HepG2 (cell line): ENCODE results near the gene NTM. TPM values are rescaled to one million over a fixed set of nuclear protein-coding genes. Genes with fewer than 3 reads are reported as not detected.

ENCODE experiments used
- ATAC-seq: fragments of 200-7000 bp; cut with Tn5 transposase; 3 replicates; pipeline ENCODE4 v1.9.1; 2020; ENCODE audit warnings: mild to moderate bottlenecking, moderate library complexity
- BruUV-seq: library from RNA; stranded (reverse); fragments of 400-500 nt; replicated peaks from 2 replicates; lab custom pipeline; 2021; lab: Mats Ljungman, UMichigan
- CTCF ChIA-PET: fragments of 300-600 bp; formaldehyde crosslinking; extraction: SDS; loops from one replicate; lab custom pipeline; 2021; ENCODE audit warnings: low total read pairs, inconsistent platforms, low intra/inter-chr PET ratio; lab: Yijun Ruan, JAX
- POLR2A ChIA-PET: fragments of 350-600 bp; sonication (Branson Sonifier 250); formaldehyde crosslinking; loops from one replicate; lab custom pipeline; 2020; ENCODE audit warnings: antibody characterized with exemption, inconsistent platforms; lab: Yijun Ruan, JAX
- DNase-seq: peaks from one replicate; pipeline ENCODE4 v3.0.0-alpha.2; 2015; ENCODE audit warnings: low spot score
- FAIRE-seq: peaks from 3 replicates; lab custom pipeline; 2011; peaks lifted over from hg19 to GRCh38; lab: Jason Lieb, UNC
- H2AFZ ChIP-seq: one replicate; pipeline ENCODE4 v1.6.1; 2011; ENCODE audit warnings: low read length, inconsistent platforms
- H3K27ac ChIP-seq: fragments of 300-600 bp; 3 replicates; pipeline ENCODE4 v1.8.0; 2011; ENCODE audit warnings: mixed run types, mild to moderate bottlenecking, mixed read lengths, low read length, inconsistent platforms; ENCODE audit not compliant: insufficient read depth; ENCODE audit errors: extremely low read length
- H3K27me3 ChIP-seq, 2 experiments: fragments of 200-600 bp in 1 of 2; 2 replicates in 1 of 2; 3 replicates in 1 of 2; pipeline versions ENCODE4 v1.6.0 to v1.8.0; 2011; ENCODE audit warnings: low read length in 2 of 2, mild to moderate bottlenecking in 2 of 2, moderate library complexity in 2 of 2, inconsistent platforms in 1 of 2; ENCODE audit not compliant: insufficient read depth in 2 of 2, control insufficient read depth in 1 of 2
- H3K36me3 ChIP-seq, 2 experiments: fragments of 200-600 bp in 1 of 2; replicated peaks in 1 of 2; 2 replicates in 1 of 2; 3 replicates in 1 of 2; pipeline versions ENCODE4 v1.5.1 to v1.8.0; 2011; ENCODE audit warnings: low read length in 2 of 2, inconsistent platforms in 1 of 2; ENCODE audit not compliant: insufficient read depth in 2 of 2, control insufficient read depth in 1 of 2
- H3K4me1 ChIP-seq: 2 replicates; pipeline ENCODE4 v1.5.1; 2012; ENCODE audit warnings: low read length, inconsistent platforms; ENCODE audit not compliant: insufficient read depth
- H3K4me2 ChIP-seq: 2 replicates; pipeline ENCODE4 v1.6.0; 2011; ENCODE audit warnings: low read depth, low read length, inconsistent platforms
- H3K4me3 ChIP-seq, 3 experiments: fragments of 200-600 bp in 1 of 3; sonication (generic), shearing (Covaris generic) in 1 of 3; replicated peaks in 1 of 3; 2 replicates each; pipeline ENCODE4 v1.5.1; 2011 to 2016; ENCODE audit warnings: low read length in 3 of 3, inconsistent platforms in 2 of 3, low read depth in 2 of 3, mild to moderate bottlenecking in 2 of 3, control low read depth in 1 of 3, mixed read lengths in 1 of 3; ENCODE audit not compliant: insufficient read depth in 1 of 3
- H3K79me2 ChIP-seq: one replicate; pipeline ENCODE4 v1.6.1; 2011; ENCODE audit warnings: low read length, inconsistent platforms; ENCODE audit not compliant: insufficient read depth
- H3K9ac ChIP-seq: 2 replicates; pipeline ENCODE4 v1.6.0; 2011; ENCODE audit warnings: mild to moderate bottlenecking, low read depth, low read length, inconsistent platforms; ENCODE audit not compliant: insufficient read depth
- H3K9me3 ChIP-seq: 2 replicates; pipeline ENCODE4 v1.5.1; 2012; ENCODE audit warnings: mild to moderate bottlenecking, low read length
- H4K20me1 ChIP-seq: 2 replicates; pipeline ENCODE4 v1.6.0; 2011; ENCODE audit warnings: inconsistent platforms, mild to moderate bottlenecking, low read length, moderate library complexity; ENCODE audit not compliant: insufficient read depth
- AGO1 ChIP-seq: fragments of 200-400 bp; formaldehyde crosslinking; IDR thresholded peaks from 2 replicates; pipeline ENCODE4 v1.6.1; 2017; ENCODE audit warnings: mild to moderate bottlenecking, low read depth, low read length, moderate library complexity; ENCODE audit not compliant: poor library complexity, severe bottlenecking
- CHD4 ChIP-seq: fragments of 200-600 bp; sonication (generic); IDR thresholded peaks from 2 replicates; pipeline ENCODE4 v1.7.0; 2017; ENCODE audit warnings: mild to moderate bottlenecking, low read length, borderline replicate concordance
- FOXK1 ChIP-seq: sonication (generic); formaldehyde crosslinking; IDR thresholded peaks from 2 replicates; pipeline ENCODE4 v1.4.0; 2020; ENCODE audit warnings: low read depth, missing genetic modification reagents, borderline replicate concordance
- JDP2 ChIP-seq: sonication (generic); formaldehyde crosslinking; IDR thresholded peaks from 2 replicates; pipeline ENCODE4 v1.8.1; 2022; ENCODE audit warnings: missing genetic modification reagents, borderline replicate concordance
- MBD4 ChIP-seq: IDR thresholded peaks from 2 replicates; pipeline ENCODE4 v1.6.1; 2012; ENCODE audit warnings: low read length, inconsistent platforms, borderline replicate concordance
- NR2C2 ChIP-seq: sonication (generic); formaldehyde crosslinking; IDR thresholded peaks from 2 replicates; pipeline ENCODE4 v1.4.0; 2020; ENCODE audit warnings: missing genetic modification reagents, mild to moderate bottlenecking, moderate library complexity, borderline replicate concordance
- RARG ChIP-seq: sonication (generic); formaldehyde crosslinking; IDR thresholded peaks from 2 replicates; pipeline ENCODE4 v1.4.0; 2020; ENCODE audit warnings: low read depth, mild to moderate bottlenecking, missing genetic modification reagents
- RXRA ChIP-seq: sonication (generic); formaldehyde crosslinking; IDR thresholded peaks from 2 replicates; pipeline ENCODE4 v1.5.1; 2020; ENCODE audit warnings: missing genetic modification reagents
- SAP130 ChIP-seq: IDR thresholded peaks from 2 replicates; pipeline ENCODE4 v1.6.1; 2016; ENCODE audit warnings: low read depth
- STAT5B ChIP-seq: sonication (generic); formaldehyde crosslinking; IDR thresholded peaks from 2 replicates; pipeline ENCODE4 v1.4.0; 2020; ENCODE audit warnings: missing genetic modification reagents
- TAF1 ChIP-seq: sonication (generic); formaldehyde crosslinking; IDR thresholded peaks from 2 replicates; pipeline ENCODE4 v1.4.0; 2020; ENCODE audit warnings: missing genetic modification reagents
- TAF15 ChIP-seq: fragments of 200-400 bp; formaldehyde crosslinking; IDR thresholded peaks from one replicate; pipeline ENCODE4 v1.6.1; 2018; ENCODE audit warnings: mild to moderate bottlenecking, low read depth, low read length; ENCODE audit not compliant: poor library complexity, severe bottlenecking
- TSC22D2 ChIP-seq: sonication (generic); formaldehyde crosslinking; IDR thresholded peaks from 2 replicates; pipeline ENCODE4 v1.5.1; 2020; ENCODE audit warnings: missing genetic modification reagents, mild to moderate bottlenecking, borderline replicate concordance
- ZMAT3 ChIP-seq: sonication (generic); formaldehyde crosslinking; conservative IDR thresholded peaks from 2 replicates; pipeline ENCODE4 v1.7.0; 2021; ENCODE audit warnings: missing genetic modification reagents
- ZNF615 ChIP-seq: sonication (generic); formaldehyde crosslinking; IDR thresholded peaks from 2 replicates; pipeline ENCODE4 v1.5.0; 2020; ENCODE audit warnings: mild to moderate bottlenecking, missing genetic modification reagents, borderline replicate concordance
- ZSCAN30 ChIP-seq: sonication (generic); formaldehyde crosslinking; IDR thresholded peaks from 2 replicates; pipeline ENCODE4 v1.5.0; 2020; ENCODE audit warnings: mild to moderate bottlenecking, missing genetic modification reagents
- WGBS: methylation state at CpG from one replicate; pipeline ENCODE4 v1.1.6; 2017; ENCODE audit warnings: low lambda C conversion rate; 5-methylcytosine and 5-hydroxymethylcytosine counted together
- in situ Hi-C: cut with HindIII; loops from 2 replicates; pipeline ENCODE4 v1.10.0; 2017; ENCODE audit warnings: low pct_unique_long_range_greater_than_20kb; ENCODE audit not compliant: extremely low pct_ligation_motif_present
- intact Hi-C: fragments of 100-400 bp; cut with micrococcal nuclease; formaldehyde crosslinking; loops from one replicate; pipeline ENCODE4 v1.10.0; 2022; ENCODE audit not compliant: unreplicated experiment
- polyA plus RNA-seq, 8 experiments: library from polyadenylated mRNA; depleted of rRNA in 3 of 8; stranded (reverse) in 7 of 8; unstranded in 1 of 8; fragments of >200 nt; fragmentation: Illumina TruSeq in 4 of 8; extraction: Trizol in 4 of 8; gene quantifications; 2 replicates each; pipeline versions ENCODE4 v1.2.1 to v1.2.3, GENCODE V29; 2011 to 2016; ENCODE audit warnings: low read depth in 4 of 8, missing spikeins in 1 of 8, mixed read lengths in 1 of 8; ENCODE audit not compliant: insufficient read depth in 1 of 8
- total RNA-seq, 5 experiments: library from RNA; depleted of rRNA; stranded (reverse); fragments of >200 nt; fragmentation: Illumina TruSeq; extraction: Trizol; gene quantifications; 2 replicates each; pipeline ENCODE4 v1.2.3, GENCODE V29; 2016; ENCODE audit warnings: low read depth in 1 of 5
- TF ChIP-seq, protein P1 (sequence below): sonication (generic); formaldehyde crosslinking; IDR thresholded peaks from 2 replicates; pipeline ENCODE4 v1.9.0; 2021; ENCODE audit warnings: missing genetic modification reagents, borderline replicate concordance
- TF ChIP-seq, protein P2 (sequence below): sonication (generic); formaldehyde crosslinking; IDR thresholded peaks from 2 replicates; pipeline ENCODE4 v1.4.0; 2020; ENCODE audit warnings: mild to moderate bottlenecking, missing genetic modification reagents
- TF ChIP-seq, protein P3 (sequence below): sonication (generic); formaldehyde crosslinking; IDR thresholded peaks from 2 replicates; pipeline ENCODE4 v1.4.0; 2020; ENCODE audit warnings: mild to moderate bottlenecking, missing genetic modification reagents

NTM gene
- total and polyA plus RNA-seq, 2 of the 13 experiments (the other 11 are each of a cell fraction or from before 2014, with no cell fraction given), result not detected

DNA sequence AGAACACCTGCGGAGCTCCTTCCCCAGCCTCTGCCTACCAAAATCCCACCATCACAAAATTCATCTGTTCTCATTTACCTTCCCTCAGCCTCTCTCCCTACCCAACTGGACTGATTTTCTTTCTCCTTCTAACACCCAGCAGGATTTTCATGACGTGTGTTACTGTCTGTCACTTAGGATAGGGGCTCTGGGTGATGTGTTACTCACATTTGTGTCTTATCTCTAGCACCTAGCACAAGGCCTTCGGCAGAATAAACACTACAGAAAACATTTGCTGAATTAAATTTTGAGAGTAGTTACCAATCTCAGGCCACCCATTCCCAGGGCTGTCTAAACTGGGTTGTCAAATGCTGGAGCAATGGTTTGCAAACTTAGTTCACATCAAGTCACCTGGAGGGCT lies 88.0 kb downstream of the NTM start (continued):
- TF ChIP-seq, protein P1, sequence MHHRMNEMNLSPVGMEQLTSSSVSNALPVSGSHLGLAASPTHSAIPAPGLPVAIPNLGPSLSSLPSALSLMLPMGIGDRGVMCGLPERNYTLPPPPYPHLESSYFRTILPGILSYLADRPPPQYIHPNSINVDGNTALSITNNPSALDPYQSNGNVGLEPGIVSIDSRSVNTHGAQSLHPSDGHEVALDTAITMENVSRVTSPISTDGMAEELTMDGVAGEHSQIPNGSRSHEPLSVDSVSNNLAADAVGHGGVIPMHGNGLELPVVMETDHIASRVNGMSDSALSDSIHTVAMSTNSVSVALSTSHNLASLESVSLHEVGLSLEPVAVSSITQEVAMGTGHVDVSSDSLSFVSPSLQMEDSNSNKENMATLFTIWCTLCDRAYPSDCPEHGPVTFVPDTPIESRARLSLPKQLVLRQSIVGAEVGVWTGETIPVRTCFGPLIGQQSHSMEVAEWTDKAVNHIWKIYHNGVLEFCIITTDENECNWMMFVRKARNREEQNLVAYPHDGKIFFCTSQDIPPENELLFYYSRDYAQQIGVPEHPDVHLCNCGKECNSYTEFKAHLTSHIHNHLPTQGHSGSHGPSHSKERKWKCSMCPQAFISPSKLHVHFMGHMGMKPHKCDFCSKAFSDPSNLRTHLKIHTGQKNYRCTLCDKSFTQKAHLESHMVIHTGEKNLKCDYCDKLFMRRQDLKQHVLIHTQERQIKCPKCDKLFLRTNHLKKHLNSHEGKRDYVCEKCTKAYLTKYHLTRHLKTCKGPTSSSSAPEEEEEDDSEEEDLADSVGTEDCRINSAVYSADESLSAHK (CRISPR knock-in tag), result no peak
- TF ChIP-seq JDP2 (CRISPR knock-in tag) (no peak), ZMAT3 (CRISPR knock-in tag) (no peak), SAP130 (CRISPR knock-in tag) (no peak), TAF1 (CRISPR knock-in tag) (no peak)

DNA sequence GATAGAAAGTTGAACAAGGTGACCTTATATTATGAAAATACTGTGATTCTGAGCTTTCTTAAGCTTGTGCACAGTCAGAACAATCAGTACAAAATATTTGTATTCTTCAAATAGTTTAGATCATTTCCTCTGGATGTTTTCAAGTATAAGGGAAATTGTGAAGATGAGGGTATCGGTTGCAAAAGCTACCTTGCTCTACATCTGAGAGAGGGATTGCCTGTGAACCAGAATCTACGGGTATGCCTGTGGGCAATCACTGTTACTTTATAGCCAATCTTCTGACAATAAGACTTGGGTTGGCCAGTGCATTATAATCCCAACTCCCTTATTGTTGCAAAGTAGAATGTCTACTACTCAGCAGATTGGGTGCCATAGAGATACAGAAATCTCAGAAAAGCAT lies 90.5 kb downstream of the NTM start:
- H3K9ac ChIP-seq, result no peak overlapping the region
- H3K9me3 ChIP-seq, result no peaks in the 10 kb centered on the region
- 69% methylated on average over 2 of the region's 2 CpGs for WGBS
- ChIA-PET POLR2A (no interaction called here), CTCF (no interaction called here)
- no peak overlapping the region for H2AFZ ChIP-seq
- H3K4me2 ChIP-seq, result no peak overlapping the region
- no peak overlapping the region for H3K4me3 ChIP-seq
- no peaks in the 10 kb centered on the region for H3K36me3 ChIP-seq
- no peaks in the 10 kb centered on the region for H4K20me1 ChIP-seq
- FAIRE-seq (no peak), ATAC-seq (no peak), DNase-seq (no peak)
- peaks cover 0 to 11% of the 10 kb centered on the region in 2 experiments; a peak in 2 of 5 replicates for H3K27me3 ChIP-seq
- in situ Hi-C loops, result no loop called here
- H3K4me1 ChIP-seq, result no peaks in the 10 kb centered on the region
- no peaks in the 10 kb centered on the region for H3K79me2 ChIP-seq
- intact Hi-C loops, result no loop called here
- BruUV-seq, result no TSS peak
- H3K27ac ChIP-seq, result no peak overlapping the region
- TF ChIP-seq TAF15 (no peak), CHD4 (no peak), ZSCAN30 (no peak), AGO1 (no peak), NR2C2 (CRISPR knock-in tag) (no peak), FOXK1 (CRISPR knock-in tag) (no peak), RARG (CRISPR knock-in tag) (no peak), STAT5B (CRISPR knock-in tag) (no peak), RXRA (CRISPR knock-in tag) (no peak), MBD4 (no peak), ZNF615 (CRISPR knock-in tag) (no peak), TSC22D2 (CRISPR knock-in tag) (no peak)
- TF ChIP-seq, protein P2, sequence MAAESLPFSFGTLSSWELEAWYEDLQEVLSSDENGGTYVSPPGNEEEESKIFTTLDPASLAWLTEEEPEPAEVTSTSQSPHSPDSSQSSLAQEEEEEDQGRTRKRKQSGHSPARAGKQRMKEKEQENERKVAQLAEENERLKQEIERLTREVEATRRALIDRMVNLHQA (CRISPR knock-in tag), result no peak
- TF ChIP-seq, protein P3, sequence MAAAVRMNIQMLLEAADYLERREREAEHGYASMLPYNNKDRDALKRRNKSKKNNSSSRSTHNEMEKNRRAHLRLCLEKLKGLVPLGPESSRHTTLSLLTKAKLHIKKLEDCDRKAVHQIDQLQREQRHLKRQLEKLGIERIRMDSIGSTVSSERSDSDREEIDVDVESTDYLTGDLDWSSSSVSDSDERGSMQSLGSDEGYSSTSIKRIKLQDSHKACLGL, result no peak
